HG02623 (cell line): ENCODE measurements around the gene PLEKHA6.

Experiments
- ATAC-seq: cut with Tn5 transposase; IDR thresholded peaks from one replicate; pipeline ENCODE4 v1.9.1; 2021; ENCODE audit warnings: moderate library complexity; ENCODE audit not compliant: unreplicated experiment

The PLEKHA6 gene

GRCh38 chr1:204286831-204287421 lies 72.8 kb downstream of the PLEKHA6 start:
- no peak for ATAC-seq

- no peak for ATAC-seq
Observed at GRCh38 chr1:204286315-204286714, 73.4 kb downstream of the PLEKHA6 start.

GRCh38 chr1:204285436-204286305 lies 74.1 kb downstream of the PLEKHA6 start:
- ATAC-seq, result no peak

- no peak for ATAC-seq
Observed at GRCh38 chr1:204284929-204285328, 74.8 kb downstream of the PLEKHA6 start.

GRCh38 chr1:204283711-204284651 lies 75.7 kb downstream of the PLEKHA6 start:
- no peak for ATAC-seq

- ATAC-seq, result no peak
Observed at GRCh38 chr1:204282761-204283221, 76.9 kb downstream of the PLEKHA6 start.

- ATAC-seq, result no peak
Observed at GRCh38 chr1:204280099-204280961, 79.4 kb downstream of the PLEKHA6 start.

GRCh38 chr1:204278958-204279357 lies 80.8 kb downstream of the PLEKHA6 start:
- no peak for ATAC-seq

GRCh38 chr1:204278251-204278650 lies 81.5 kb downstream of the PLEKHA6 start:
- no peak for ATAC-seq

- no peak for ATAC-seq
Observed at GRCh38 chr1:204277563-204278219, 82.0 kb downstream of the PLEKHA6 start.

- no peak for ATAC-seq
Observed at GRCh38 chr1:204275695-204276370, 83.9 kb downstream of the PLEKHA6 start.

- no peak for ATAC-seq
Observed at GRCh38 chr1:204274446-204274845, 85.3 kb downstream of the PLEKHA6 start.

- no peak for ATAC-seq
Observed at GRCh38 chr1:204272505-204272904, 87.2 kb downstream of the PLEKHA6 start.

- ATAC-seq, result no peak
Observed at GRCh38 chr1:204271970-204272369, 87.8 kb downstream of the PLEKHA6 start.

- ATAC-seq, result no peak
Observed at GRCh38 chr1:204268101-204268500, 91.6 kb downstream of the PLEKHA6 start.

- ATAC-seq, result no peak
Observed at GRCh38 chr1:204267191-204267601, 92.5 kb downstream of the PLEKHA6 start.

- no peak for ATAC-seq
Observed at GRCh38 chr1:204266504-204267034, 93.2 kb downstream of the PLEKHA6 start.

- no peak for ATAC-seq
Observed at GRCh38 chr1:204265665-204266064, 94.1 kb downstream of the PLEKHA6 start.

GRCh38 chr1:204264805-204265204 lies 94.9 kb downstream of the PLEKHA6 start:
- no peak for ATAC-seq
